Activated CD4-positive, alpha-beta T cell treated with anti-CD3 and anti-CD28 coated beads, Interleukin-2, Interleukin-4, amounts not matched to agents 100 ng/mL and 50 ng/mL, durations not matched to agents 16 hours and 8 hours (primary cell): ENCODE measurements around the gene NFATC2IP.

Experiments
- DNase-seq: peaks from one replicate; pipeline ENCODE4 v3.0.0-alpha.2; 2020; ENCODE audit warnings: low spot score

NFATC2IP gene

GRCh38 chr16:28950648-28951409 is at the start of gene NFATC2IP:
TSS of gene NFATC2IP (plus strand) at chr16:28950937. CDS start at chr16:28951012, 75 bp downstream.
- peak; percentile 100 for DNase-seq

GRCh38 chr16:28901862-28902261 is 48.9 kb upstream of the NFATC2IP start:
- DNase-seq: no peak

- DNase-seq: no peak
These were observed 47.8 kb upstream of the NFATC2IP start for GRCh38 chr16:28902909-28903308.

- no peak for DNase-seq
These were observed 47.2 kb upstream of the NFATC2IP start for GRCh38 chr16:28903344-28904042.

GRCh38 chr16:28904363-28904762 is 46.4 kb upstream of the NFATC2IP start:
- DNase-seq: no peak

- DNase-seq: no peak
These were observed 45.9 kb upstream of the NFATC2IP start for GRCh38 chr16:28904828-28905227.

- DNase-seq: no peak
These were observed 45.4 kb upstream of the NFATC2IP start for GRCh38 chr16:28905229-28905754.

- DNase-seq: no peak
These were observed 44.9 kb upstream of the NFATC2IP start for GRCh38 chr16:28905800-28906372.

- DNase-seq: peak; percentile 10
These were observed 40.4 kb upstream of the NFATC2IP start for GRCh38 chr16:28910086-28911031.

- DNase-seq: no peak
These were observed 38.2 kb upstream of the NFATC2IP start for GRCh38 chr16:28912558-28912957.

GRCh38 chr16:28913946-28914724 is 36.6 kb upstream of the NFATC2IP start:
- DNase-seq: no peak

- no peak for DNase-seq
These were observed 35.6 kb upstream of the NFATC2IP start for GRCh38 chr16:28915181-28915580.

GRCh38 chr16:28917095-28917494 is 33.6 kb upstream of the NFATC2IP start:
- no peak for DNase-seq

- no peak for DNase-seq
These were observed 32.0 kb upstream of the NFATC2IP start for GRCh38 chr16:28918698-28919097.

- no peak for DNase-seq
These were observed 27.5 kb upstream of the NFATC2IP start for GRCh38 chr16:28923231-28923587.

GRCh38 chr16:28923652-28924398 is 26.9 kb upstream of the NFATC2IP start:
- DNase-seq: no peak

GRCh38 chr16:28924399-28924761 is 26.4 kb upstream of the NFATC2IP start:
- no peak for DNase-seq

GRCh38 chr16:28924762-28925385 is 25.9 kb upstream of the NFATC2IP start, which contains the start of gene RABEP2:
TSS of gene RABEP2 (minus strand) at chr16:28925238. CDS start at chr16:28925163, 75 bp downstream.
- DNase-seq: peak; percentile 97

GRCh38 chr16:28925386-28926228 is 25.1 kb upstream of the NFATC2IP start:
- DNase-seq: peak; percentile 76
